CD4-positive, alpha-beta T cell (primary cell): ENCODE data around the gene CDH12. TPM values are rescaled to one million over a fixed set of nuclear protein-coding genes. Genes with fewer than 3 reads are reported as not detected.
"Not testable (repeated sequence)": the region's sequence is repeated elsewhere in the genome, so short reads cannot be mapped to it uniquely, and the experiment has no call there.

ENCODE experiments used
- ATAC-seq: fragments of 200-7000 bp; cut with Tn5 transposase; one replicate; pipeline ENCODE4 v1.10.0; 2022; ENCODE audit warnings: mild to moderate bottlenecking; ENCODE audit not compliant: poor library complexity
- CTCF ChIA-PET: fragments of 350-600 bp; sonication (Branson Sonifier 250); formaldehyde crosslinking; loops from one replicate; lab custom pipeline; 2021; ENCODE audit warnings: antibody characterized with exemption, inconsistent platforms; lab: Charles Lee
- POLR2A ChIA-PET: fragments of 350-600 bp; sonication (Branson Sonifier 250); formaldehyde crosslinking; loops from one replicate; lab custom pipeline; 2021; ENCODE audit warnings: antibody characterized with exemption, inconsistent platforms; lab: Charles Lee
- DNase-seq, 14 experiments: peaks; one replicate each; pipeline ENCODE4 v3.0.0-alpha.2; 2013 to 2020; ENCODE audit warnings: mixed read lengths in 2 of 14
- H3K27ac ChIP-seq, 2 donors: one replicate each; pipeline versions ENCODE4 v1.5.1 to v1.7.0; 2013; ENCODE audit warnings: low read length in 2 of 2, low read depth in 1 of 2, mild to moderate bottlenecking in 1 of 2
- H3K27me3 ChIP-seq, 2 experiments: 1 replicate in 1 of 2; 2 replicates in 1 of 2; pipeline versions ENCODE4 v1.6.1 to v1.7.0; 2013; ENCODE audit warnings: low read length in 2 of 2, control low read depth in 1 of 2, mild to moderate bottlenecking in 1 of 2, moderate library complexity in 1 of 2; ENCODE audit not compliant: insufficient read depth in 2 of 2, control insufficient read depth in 1 of 2
- H3K36me3 ChIP-seq: one replicate; pipeline ENCODE4 v1.6.1; 2013; ENCODE audit warnings: low read length, control low read depth; ENCODE audit not compliant: insufficient read depth
- H3K4me1 ChIP-seq: one replicate; pipeline ENCODE4 v1.6.1; 2013; ENCODE audit warnings: low read length, control low read depth; ENCODE audit not compliant: insufficient read depth
- H3K4me3 ChIP-seq: one replicate; pipeline ENCODE4 v1.5.1; 2013; ENCODE audit warnings: mild to moderate bottlenecking, low read length, moderate library complexity
- H3K9me3 ChIP-seq, 2 experiments: 1 replicate in 1 of 2; 2 replicates in 1 of 2; pipeline versions ENCODE4 v1.6.1 to v1.7.0; 2013; ENCODE audit warnings: low read length in 2 of 2, mild to moderate bottlenecking in 2 of 2, control low read depth in 1 of 2, moderate library complexity in 1 of 2; ENCODE audit not compliant: control insufficient read depth in 1 of 2, insufficient read depth in 1 of 2
- H3K27ac Mint-ChIP-seq: one replicate; pipeline ENCODE4 v1.8.0; 2020; ENCODE audit warnings: mixed read lengths
- H3K27me3 Mint-ChIP-seq: one replicate; pipeline ENCODE4 v1.8.0; 2021; ENCODE audit warnings: mixed read lengths
- H3K36me3 Mint-ChIP-seq: one replicate; pipeline ENCODE4 v1.8.0; 2021; ENCODE audit warnings: low read depth, mixed read lengths
- H3K4me1 Mint-ChIP-seq: one replicate; pipeline ENCODE4 v1.8.0; 2021; ENCODE audit warnings: low read depth, mixed read lengths
- H3K4me3 Mint-ChIP-seq: one replicate; pipeline ENCODE4 v1.8.0; 2020; ENCODE audit warnings: mild to moderate bottlenecking, mixed read lengths
- H3K9me3 Mint-ChIP-seq: one replicate; pipeline ENCODE4 v1.8.0; 2020; ENCODE audit warnings: mixed read lengths
- intact Hi-C, 2 experiments: fragments of 100-400 bp; cut with DNase I in 1 of 2; cut with micrococcal nuclease in 1 of 2; formaldehyde crosslinking; loops; one replicate each; pipeline versions ENCODE4 v1.15.1 to v1.9.0; 2023 to 2025; cut with DNase I, micrococcal nuclease
- total RNA-seq, 174 experiments: library from RNA in 2 of 174; stranded (reverse) in 2 of 174; gene quantifications; one replicate each; pipeline ENCODE4 v1.2.3 and lab custom pipeline; 2021 to 2026

The CDH12 gene
- total RNA-seq, 2 experiments from 2014 or later, result not detected

- H3K4me1 Mint-ChIP-seq, H3K36me3 ChIP-seq, CTCF ChIA-PET, DNase-seq, H3K36me3 Mint-ChIP-seq, intact Hi-C loops, H3K27ac ChIP-seq, H3K4me3 ChIP-seq, H3K27ac Mint-ChIP-seq, H3K27me3 Mint-ChIP-seq, POLR2A ChIA-PET, H3K27me3 ChIP-seq, ATAC-seq, H3K9me3 ChIP-seq, H3K4me3 Mint-ChIP-seq, H3K4me1 ChIP-seq, H3K9me3 Mint-ChIP-seq: not testable (repeated sequence)
Observed at GRCh38 chr5:22169226-22169625, 683.9 kb downstream of the CDH12 start.

- H3K4me1 ChIP-seq, H3K27ac ChIP-seq, H3K27me3 ChIP-seq, H3K36me3 ChIP-seq, H3K27ac Mint-ChIP-seq, DNase-seq, H3K27me3 Mint-ChIP-seq, POLR2A ChIA-PET, H3K36me3 Mint-ChIP-seq, H3K9me3 ChIP-seq, H3K4me1 Mint-ChIP-seq, H3K4me3 ChIP-seq, CTCF ChIA-PET, ATAC-seq, H3K4me3 Mint-ChIP-seq, intact Hi-C loops, H3K9me3 Mint-ChIP-seq: not testable (repeated sequence)
Observed at GRCh38 chr5:22168704-22169103, 684.4 kb downstream of the CDH12 start.

GRCh38 chr5:22165931-22166330 is 687.2 kb downstream of the CDH12 start:
- ATAC-seq, H3K4me1 ChIP-seq, H3K9me3 ChIP-seq, H3K36me3 Mint-ChIP-seq, H3K4me1 Mint-ChIP-seq, POLR2A ChIA-PET, H3K27me3 ChIP-seq, DNase-seq, H3K4me3 Mint-ChIP-seq, H3K36me3 ChIP-seq, intact Hi-C loops, H3K27ac ChIP-seq, H3K27ac Mint-ChIP-seq, H3K4me3 ChIP-seq, CTCF ChIA-PET, H3K27me3 Mint-ChIP-seq: not testable (repeated sequence)
- peaks cover 11% of the 10 kb centered on the region for H3K9me3 Mint-ChIP-seq

- H3K27me3 Mint-ChIP-seq, H3K36me3 ChIP-seq, POLR2A ChIA-PET, H3K27ac Mint-ChIP-seq, H3K4me3 ChIP-seq, H3K36me3 Mint-ChIP-seq, H3K27me3 ChIP-seq, ATAC-seq, intact Hi-C loops, H3K4me1 ChIP-seq, H3K27ac ChIP-seq, H3K9me3 ChIP-seq, DNase-seq, H3K4me1 Mint-ChIP-seq, CTCF ChIA-PET, H3K4me3 Mint-ChIP-seq: not testable (repeated sequence)
- H3K9me3 Mint-ChIP-seq, result peaks cover 13% of the 10 kb centered on the region
Observed at GRCh38 chr5:22164910-22165748, 688.0 kb downstream of the CDH12 start.

- H3K9me3 Mint-ChIP-seq, H3K4me1 Mint-ChIP-seq, H3K36me3 ChIP-seq, CTCF ChIA-PET, DNase-seq, H3K9me3 ChIP-seq, H3K27me3 Mint-ChIP-seq, H3K4me3 ChIP-seq, H3K36me3 Mint-ChIP-seq, POLR2A ChIA-PET, H3K27ac ChIP-seq, H3K4me1 ChIP-seq, ATAC-seq, H3K27ac Mint-ChIP-seq, H3K27me3 ChIP-seq, intact Hi-C loops, H3K4me3 Mint-ChIP-seq: not testable (repeated sequence)
Observed at GRCh38 chr5:22156953-22157352, 696.2 kb downstream of the CDH12 start.

- ATAC-seq, H3K27ac Mint-ChIP-seq, H3K27me3 ChIP-seq, POLR2A ChIA-PET, intact Hi-C loops, CTCF ChIA-PET, H3K4me3 ChIP-seq, H3K4me1 Mint-ChIP-seq, H3K27ac ChIP-seq, H3K27me3 Mint-ChIP-seq, H3K4me1 ChIP-seq, H3K9me3 ChIP-seq, H3K36me3 ChIP-seq, H3K9me3 Mint-ChIP-seq, H3K4me3 Mint-ChIP-seq, H3K36me3 Mint-ChIP-seq, DNase-seq: not testable (repeated sequence)
Observed at GRCh38 chr5:22154779-22155178, 698.4 kb downstream of the CDH12 start.

GRCh38 chr5:22151801-22152200 is 701.3 kb downstream of the CDH12 start:
- H3K27me3 Mint-ChIP-seq, POLR2A ChIA-PET, DNase-seq, CTCF ChIA-PET, H3K27me3 ChIP-seq, H3K4me3 ChIP-seq, ATAC-seq, H3K9me3 Mint-ChIP-seq, H3K4me1 Mint-ChIP-seq, intact Hi-C loops, H3K4me3 Mint-ChIP-seq, H3K27ac Mint-ChIP-seq, H3K9me3 ChIP-seq, H3K4me1 ChIP-seq, H3K27ac ChIP-seq, H3K36me3 ChIP-seq, H3K36me3 Mint-ChIP-seq: not testable (repeated sequence)
